Mesenchymal stem cell (in vitro differentiated cells and primary cell): ENCODE measurements around the gene PIK3R6.
"Not testable (repeated sequence)": the region's sequence is repeated elsewhere in the genome, so short reads cannot be mapped to it uniquely, and the experiment has no call there.

ENCODE experiments used
- DNase-seq: peaks from one replicate; pipeline ENCODE4 v3.0.0-alpha.2; 2013
- H2AFZ ChIP-seq: one replicate; pipeline ENCODE4 v1.6.1; 2013; ENCODE audit warnings: low read depth, mild to moderate bottlenecking, control low read depth, inconsistent platforms, low read length, moderate library complexity
- H2AK5ac ChIP-seq: 2 replicates; pipeline ENCODE4 v1.6.1; 2013; ENCODE audit warnings: low read length, moderate library complexity, mild to moderate bottlenecking, inconsistent platforms; ENCODE audit not compliant: severe bottlenecking
- H2BK120ac ChIP-seq: one replicate; pipeline ENCODE4 v1.6.1; 2013; ENCODE audit warnings: low read depth, mild to moderate bottlenecking, inconsistent platforms, low read length, moderate library complexity
- H2BK12ac ChIP-seq, 2 experiments: one replicate each; pipeline ENCODE4 v1.6.1; 2013; ENCODE audit warnings: inconsistent platforms in 2 of 2, low read length in 2 of 2, mild to moderate bottlenecking in 2 of 2, moderate library complexity in 2 of 2, control low read depth in 1 of 2
- H2BK15ac ChIP-seq: one replicate; pipeline ENCODE4 v1.6.1; 2013; ENCODE audit warnings: mild to moderate bottlenecking, low read depth, inconsistent platforms; ENCODE audit not compliant: poor library complexity, severe bottlenecking
- H2BK5ac ChIP-seq: 2 replicates; pipeline ENCODE4 v1.6.1; 2013; ENCODE audit warnings: low read depth, mild to moderate bottlenecking, low read length, control low read depth, inconsistent platforms; ENCODE audit not compliant: poor library complexity, severe bottlenecking
- H3K14ac ChIP-seq, 2 experiments: one replicate each; pipeline ENCODE4 v1.6.1; 2013; ENCODE audit warnings: inconsistent platforms in 2 of 2, low read length in 2 of 2, control low read depth in 1 of 2, mild to moderate bottlenecking in 1 of 2, moderate library complexity in 1 of 2
- H3K18ac ChIP-seq, 2 experiments: one replicate each; pipeline ENCODE4 v1.6.1; 2013; ENCODE audit warnings: inconsistent platforms in 2 of 2, low read length in 2 of 2, control low read depth in 1 of 2, low read depth in 1 of 2, mild to moderate bottlenecking in 1 of 2
- H3K23ac ChIP-seq, 2 experiments: one replicate each; pipeline ENCODE4 v1.6.1; 2013; ENCODE audit warnings: inconsistent platforms in 2 of 2, low read length in 2 of 2, mild to moderate bottlenecking in 2 of 2, moderate library complexity in 2 of 2, control low read depth in 1 of 2
- H3K27ac ChIP-seq: 2 replicates; pipeline ENCODE4 v1.5.1; 2013; ENCODE audit warnings: mild to moderate bottlenecking, moderate library complexity, low read length, control low read depth, inconsistent platforms; ENCODE audit not compliant: poor library complexity, severe bottlenecking
- H3K27me3 ChIP-seq, 2 experiments: 2 replicates each; pipeline versions ENCODE4 v1.6.1 to v1.7.0; 2013; ENCODE audit warnings: low read length in 2 of 2, mild to moderate bottlenecking in 2 of 2, moderate library complexity in 2 of 2, control low read depth in 1 of 2, inconsistent platforms in 1 of 2; ENCODE audit not compliant: control insufficient read depth in 1 of 2, insufficient read depth in 1 of 2
- H3K36me3 ChIP-seq, 2 experiments: 2 replicates each; pipeline versions ENCODE4 v1.6.1 to v1.7.0; 2013; ENCODE audit warnings: low read length in 2 of 2, control low read depth in 1 of 2, inconsistent platforms in 1 of 2, low read depth in 1 of 2, mild to moderate bottlenecking in 1 of 2; ENCODE audit not compliant: insufficient read depth in 2 of 2, control insufficient read depth in 1 of 2
- H3K4ac ChIP-seq, 2 experiments: one replicate each; pipeline ENCODE4 v1.6.1; 2013; ENCODE audit warnings: inconsistent platforms in 2 of 2, low read length in 2 of 2, mild to moderate bottlenecking in 2 of 2, moderate library complexity in 2 of 2, control low read depth in 1 of 2, low read depth in 1 of 2
- H3K4me1 ChIP-seq: 2 replicates; pipeline ENCODE4 v1.6.1; 2013; ENCODE audit warnings: low read depth, low read length, control low read depth; ENCODE audit not compliant: control insufficient read depth, insufficient read depth
- H3K4me2 ChIP-seq: 2 replicates; pipeline ENCODE4 v1.6.1; 2013; ENCODE audit warnings: low read length, mild to moderate bottlenecking, inconsistent platforms; ENCODE audit not compliant: poor library complexity, severe bottlenecking
- H3K4me3 ChIP-seq, 2 experiments: 2 replicates each; pipeline versions ENCODE4 v1.5.1 to v1.7.0; 2013; ENCODE audit warnings: low read length in 2 of 2, mild to moderate bottlenecking in 2 of 2, control low read depth in 1 of 2, low read depth in 1 of 2; ENCODE audit not compliant: insufficient read depth in 1 of 2
- H3K79me1 ChIP-seq: replicated peaks from 2 replicates; pipeline ENCODE4 v1.6.1; 2013; ENCODE audit warnings: mild to moderate bottlenecking, control low read depth, low read length, inconsistent platforms; ENCODE audit not compliant: poor library complexity, severe bottlenecking
- H3K9ac ChIP-seq: 2 replicates; pipeline ENCODE4 v1.7.0; 2013; ENCODE audit warnings: mild to moderate bottlenecking, low read length, moderate library complexity
- H3K9me3 ChIP-seq: 2 replicates; pipeline ENCODE4 v1.7.0; 2013; ENCODE audit warnings: mild to moderate bottlenecking, low read length; ENCODE audit not compliant: control insufficient read depth
- H4K8ac ChIP-seq: one replicate; pipeline ENCODE4 v1.6.1; 2013; ENCODE audit warnings: inconsistent platforms, mild to moderate bottlenecking, low read length, moderate library complexity
- H4K91ac ChIP-seq: one replicate; pipeline ENCODE4 v1.6.1; 2013; ENCODE audit warnings: mild to moderate bottlenecking, low read length, inconsistent platforms
- WGBS: methylation state at CpG from one replicate; pipeline ENCODE4 v1.1.7; 2013; ENCODE audit warnings: mixed read lengths; 5-methylcytosine and 5-hydroxymethylcytosine counted together

The PIK3R6 gene

DNA sequence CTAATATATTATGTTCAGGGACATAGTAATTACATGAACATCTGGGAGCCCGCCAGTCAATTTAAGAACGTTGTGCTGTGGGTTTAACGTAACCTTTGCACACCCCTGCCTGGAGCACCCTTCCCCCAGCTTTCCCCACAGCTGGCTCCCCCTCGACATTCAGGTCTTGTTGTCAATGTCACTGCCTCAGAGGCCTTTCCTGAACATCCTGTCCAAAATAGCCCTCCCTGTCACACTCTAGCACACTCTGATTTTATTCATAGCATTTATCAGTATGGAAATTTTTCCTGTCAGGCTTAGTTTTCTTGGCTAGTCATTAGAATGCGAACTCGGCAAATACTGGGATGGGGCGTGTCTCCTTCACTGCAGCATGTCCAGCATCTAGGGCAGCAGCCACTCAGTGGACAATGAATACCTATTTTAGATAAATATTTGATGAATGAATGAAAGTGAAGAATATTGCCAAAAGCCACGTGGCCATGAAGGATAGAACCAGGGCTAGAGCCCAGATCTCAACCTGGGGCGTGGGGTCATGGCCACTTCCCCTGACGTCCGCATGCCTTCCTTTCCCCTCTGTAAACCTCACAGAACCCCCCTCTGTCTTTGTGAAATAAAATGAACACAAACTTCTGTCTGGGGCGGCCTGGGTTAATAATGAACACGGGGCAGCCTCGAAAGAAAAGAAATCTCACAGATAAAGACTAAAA is 10.5 kb downstream of the PIK3R6 start:
- no peak overlapping the region for H3K14ac ChIP-seq
- 66% methylated on average over 12 of the region's 14 CpGs for WGBS

DNA sequence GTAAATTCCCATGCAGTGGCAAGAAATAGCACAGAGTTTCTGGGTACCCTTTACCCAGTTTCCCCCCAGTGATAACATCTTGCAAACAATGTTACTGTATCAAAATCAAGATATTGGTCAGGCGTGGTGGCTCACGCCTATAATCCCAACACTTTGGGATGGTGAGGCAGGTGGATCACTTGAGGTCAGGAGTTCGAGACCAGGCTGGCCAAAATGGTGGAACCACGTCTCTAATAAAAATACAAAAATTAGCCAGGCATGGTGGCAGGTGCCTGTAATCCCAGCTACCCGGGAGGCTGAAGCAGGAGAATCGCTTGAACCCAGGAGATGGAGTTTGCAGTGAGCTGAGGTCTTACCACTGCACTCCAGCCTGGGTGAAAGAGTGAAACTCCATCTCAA is 11.3 kb downstream of the PIK3R6 start:
- not testable (repeated sequence) for H2BK5ac ChIP-seq, H2BK120ac ChIP-seq, H3K23ac ChIP-seq, H3K14ac ChIP-seq, H2BK15ac ChIP-seq, H3K4ac ChIP-seq, H3K36me3 ChIP-seq, H3K4me3 ChIP-seq, H3K4me2 ChIP-seq, H2BK12ac ChIP-seq, DNase-seq, H2AFZ ChIP-seq, H3K9me3 ChIP-seq, H3K9ac ChIP-seq, H4K91ac ChIP-seq, H3K18ac ChIP-seq, H4K8ac ChIP-seq, H2AK5ac ChIP-seq, H3K79me1 ChIP-seq
- Histone ChIP-seq H3K4me1 (peaks cover 17% of the 10 kb centered on the region), H3K27me3 (peaks cover 0 to 15% of the 10 kb centered on the region in 2 experiments), H3K27ac (peak overlapping the region; percentile 91)
- 90% methylated on average over 6 of the region's 6 CpGs for WGBS

More for the DNA sequence above, 10.5 kb downstream of the PIK3R6 start:
- no peak overlapping the region for H2BK15ac ChIP-seq
- no peak overlapping the region for H4K91ac ChIP-seq
- no peak overlapping the region for H2AFZ ChIP-seq
- no peak for DNase-seq
- no peak overlapping the region for H3K4ac ChIP-seq
- no peak overlapping the region for H3K4me3 ChIP-seq
- H3K79me1 ChIP-seq, result no peaks in the 10 kb centered on the region
- H3K4me2 ChIP-seq, result peak overlapping the region; percentile 63
- H3K9me3 ChIP-seq, result no peaks in the 10 kb centered on the region
- peak overlapping the region; percentile 8 for H2AK5ac ChIP-seq
- no peak overlapping the region for H3K18ac ChIP-seq
- no peak overlapping the region for H3K9ac ChIP-seq
- H2BK5ac ChIP-seq, result peak overlapping the region; percentile 96
- peaks cover 17% of the 10 kb centered on the region for H3K4me1 ChIP-seq
- H3K36me3 ChIP-seq, result no peaks in the 10 kb centered on the region
- H3K27me3 ChIP-seq, result peaks cover 0 to 18% of the 10 kb centered on the region in 2 experiments
- no peak overlapping the region for H4K8ac ChIP-seq
- no peak overlapping the region for H2BK120ac ChIP-seq
- H2BK12ac ChIP-seq, result no peak overlapping the region
- peak overlapping the region; percentile 91 for H3K27ac ChIP-seq
- no peak overlapping the region for H3K23ac ChIP-seq

DNA sequence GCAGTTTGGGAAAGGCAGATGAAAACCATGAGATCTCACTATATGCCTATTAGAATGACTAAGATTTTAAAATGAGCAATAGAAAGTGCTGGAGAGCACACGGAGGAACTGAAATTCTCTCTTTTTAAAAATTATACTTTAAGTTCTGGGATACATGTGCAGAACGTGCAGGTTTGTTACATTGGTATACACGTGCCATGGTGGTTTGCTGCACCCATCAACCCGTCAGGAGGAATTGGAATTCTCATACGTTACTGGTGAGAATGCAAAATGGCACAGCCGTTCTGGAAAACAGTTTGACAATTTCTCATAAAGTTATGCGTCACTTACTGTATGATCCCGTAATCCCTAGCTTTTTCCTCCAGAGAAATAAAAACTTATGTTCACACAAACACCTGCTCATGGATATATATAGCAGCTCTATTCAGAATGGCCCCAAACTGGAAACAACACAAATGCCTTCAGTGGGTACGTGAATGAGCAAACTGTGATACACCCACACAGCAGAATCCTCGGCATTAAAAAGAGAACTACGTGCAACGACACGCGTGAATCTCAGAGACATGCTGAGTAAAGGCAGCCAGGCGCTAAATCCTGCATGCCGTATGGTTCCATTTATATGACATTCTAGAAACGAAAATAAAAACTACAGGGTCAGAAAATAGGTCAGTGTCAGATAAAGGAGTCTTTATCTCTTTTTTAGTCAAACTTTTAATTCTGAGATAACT is 11.8 kb downstream of the PIK3R6 start:
- peaks cover 0 to 15% of the 10 kb centered on the region in 2 experiments for H3K27me3 ChIP-seq
- no peak for DNase-seq
- no peak overlapping the region for H3K14ac ChIP-seq
- H3K4me1 ChIP-seq, result peaks cover 17% of the 10 kb centered on the region
- H4K91ac ChIP-seq, result no peak overlapping the region
- no peak overlapping the region for H2AK5ac ChIP-seq
- no peak overlapping the region for H4K8ac ChIP-seq
- no peaks in the 10 kb centered on the region for H3K79me1 ChIP-seq
- no peak overlapping the region for H3K4ac ChIP-seq
- H3K18ac ChIP-seq, result no peak overlapping the region
- H3K9ac ChIP-seq, result no peak overlapping the region
- no peaks in the 10 kb centered on the region for H3K36me3 ChIP-seq
- no peak overlapping the region for H2BK120ac ChIP-seq
- no peak overlapping the region for H3K23ac ChIP-seq
- H2AFZ ChIP-seq, result no peak overlapping the region
- H2BK12ac ChIP-seq, result no peak overlapping the region
- H3K9me3 ChIP-seq, result no peaks in the 10 kb centered on the region
- H3K27ac ChIP-seq, result no peak overlapping the region
- H3K4me2 ChIP-seq, result no peak overlapping the region
- H3K4me3 ChIP-seq, result peak overlapping the region in 1 of 2 experiments; percentile 18
- H2BK15ac ChIP-seq, result no peak overlapping the region
- no peak overlapping the region for H2BK5ac ChIP-seq
- WGBS, result 91% methylated on average over 15 of the region's 17 CpGs

DNA sequence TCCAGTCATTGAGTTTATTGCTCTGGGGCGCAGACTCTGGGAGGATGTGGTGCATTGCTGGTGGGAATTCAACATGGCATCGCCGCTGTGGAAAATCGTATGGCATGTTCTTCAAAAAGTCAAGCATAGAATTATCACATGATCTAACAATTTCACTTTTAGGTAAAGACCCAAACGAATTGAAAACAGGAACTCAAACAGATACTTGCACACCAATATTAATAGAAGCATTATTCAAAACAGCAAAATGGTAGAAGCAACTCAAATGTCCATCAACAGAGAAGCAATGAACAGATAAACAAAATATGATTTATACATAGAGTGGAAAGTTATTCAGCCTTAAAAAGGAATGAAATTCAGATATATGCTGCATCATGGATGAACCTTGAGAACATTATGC is 15.9 kb downstream of the PIK3R6 start:
- Histone ChIP-seq H3K14ac (no peak overlapping the region), H2AFZ (no peak overlapping the region), H3K27me3 (peaks cover 0 to 22% of the 10 kb centered on the region in 2 experiments), H3K27ac (no peak overlapping the region), H3K4me2 (no peak overlapping the region), H2BK5ac (no peak overlapping the region), H3K9me3 (no peaks in the 10 kb centered on the region), H3K4me3 (no peak overlapping the region), H3K23ac (no peak overlapping the region), H3K36me3 (no peaks in the 10 kb centered on the region), H3K4me1 (peaks cover 1% of the 10 kb centered on the region), H3K4ac (no peak overlapping the region), H3K9ac (no peak overlapping the region), H3K18ac (no peak overlapping the region), H4K8ac (no peak overlapping the region), H2BK15ac (no peak overlapping the region), H3K79me1 (no peaks in the 10 kb centered on the region), H2AK5ac (no peak overlapping the region), H2BK120ac (no peak overlapping the region), H4K91ac (no peak overlapping the region), H2BK12ac (no peak overlapping the region)
- no peak for DNase-seq
- 88% methylated on average over 5 of the region's 5 CpGs for WGBS
